Astrocyte of the spinal cord (primary cell): ENCODE measurements around the gene PNLDC1.

ENCODE experiments used
- DNase-seq: peaks from one replicate; pipeline ENCODE4 v3.0.0; 2011; ENCODE audit warnings: low read depth, low spot score
- H3K4me3 ChIP-seq: 2 replicates; pipeline ENCODE4 v1.5.1; 2011; ENCODE audit warnings: low read depth, mild to moderate bottlenecking, low read length, moderate library complexity
- CTCF ChIP-seq: IDR thresholded peaks from 2 replicates; pipeline ENCODE4 v1.5.1; 2012; ENCODE audit warnings: low read depth, mild to moderate bottlenecking, low read length, inconsistent platforms
- in situ Hi-C: cut with HindIII; loops from 2 replicates; pipeline ENCODE4 v1.10.0; 2017; ENCODE audit warnings: low sequenced_read_pairs

The PNLDC1 gene

DNA sequence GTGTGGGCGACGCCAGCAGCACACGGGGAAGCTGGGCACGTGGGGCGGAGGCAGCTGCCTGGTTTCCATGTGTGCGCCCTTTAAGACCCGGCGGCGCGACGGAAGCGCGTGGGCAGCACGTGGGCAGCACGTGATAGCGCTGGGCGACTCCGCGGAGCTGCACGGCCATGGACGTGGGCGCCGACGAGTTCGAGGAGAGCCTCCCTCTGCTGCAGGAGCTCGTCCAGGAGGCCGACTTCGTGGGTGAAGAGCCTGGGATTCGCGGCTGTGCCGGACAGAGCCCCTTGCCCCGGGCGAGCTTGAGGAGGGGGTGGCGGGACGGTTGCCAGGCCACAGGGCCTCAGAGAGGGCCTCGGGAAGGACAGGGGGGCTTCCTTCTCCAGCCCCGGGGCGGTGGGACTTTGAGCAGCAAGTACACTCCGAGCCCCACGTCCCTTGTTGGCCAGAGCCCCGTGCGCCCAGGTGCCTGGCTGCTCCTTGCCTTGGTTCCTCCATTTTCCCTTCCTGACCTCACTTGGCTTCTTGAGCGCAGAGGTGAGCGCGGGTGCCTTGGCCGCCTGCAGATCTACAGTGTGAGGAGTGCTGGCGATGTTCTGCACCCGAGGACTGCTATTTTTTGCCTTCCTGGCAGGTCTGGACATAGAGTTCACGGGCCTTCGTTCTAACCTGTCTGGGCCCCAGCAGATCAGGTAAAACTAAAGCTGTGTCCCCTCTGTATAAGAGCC lies at the start of gene PNLDC1:
PNLDC1 (plus strand) TSS at position 136 of the 725 bp plus-strand sequence; CDS start at position 168, 32 bp downstream.
- TF ChIP-seq CTCF = no peak
- in situ Hi-C loops = no loop called here
- no peak within 1 kb of the TSS for H3K4me3 ChIP-seq
- no peak for DNase-seq

DNA sequence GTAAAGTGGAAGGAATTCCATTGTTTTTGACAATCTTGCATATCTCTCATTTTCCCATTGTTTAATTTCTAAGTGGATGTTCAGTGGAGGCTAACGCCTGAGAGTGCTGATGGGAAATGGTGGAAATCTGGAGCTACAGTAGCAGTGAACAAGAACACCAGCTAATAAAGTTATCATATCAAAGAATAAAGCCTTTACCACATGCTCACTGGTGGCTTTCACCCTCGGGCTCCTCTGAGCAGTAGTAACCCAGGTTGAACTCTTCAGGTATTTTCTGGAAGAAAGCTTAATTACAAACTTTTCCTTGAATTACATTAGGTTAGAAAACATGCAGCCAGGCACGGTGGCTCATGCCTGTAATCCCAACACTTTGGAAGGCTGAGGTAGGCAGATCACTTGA lies 48.6 kb upstream of the PNLDC1 start:
- in situ Hi-C loops = no loop called here
- no peak overlapping the region for H3K4me3 ChIP-seq
- DNase-seq = no peak
- TF ChIP-seq CTCF = no peak

GRCh38 chr6:159753081-159753872 lies 46.8 kb upstream of the PNLDC1 start:
- in situ Hi-C loops = no loop called here
- no peak overlapping the region for H3K4me3 ChIP-seq
- no peak for DNase-seq
- TF ChIP-seq CTCF = no peak

- no peak for TF ChIP-seq CTCF
- no peak overlapping the region for H3K4me3 ChIP-seq
- in situ Hi-C loops = no loop called here
- no peak for DNase-seq
Observed at GRCh38 chr6:159754401-159754800, 45.7 kb upstream of the PNLDC1 start.

- no peak for TF ChIP-seq CTCF
- in situ Hi-C loops = no loop called here
Observed at GRCh38 chr6:159754959-159755914, 44.8 kb upstream of the PNLDC1 start.

GRCh38 chr6:159756508-159756907 lies 43.6 kb upstream of the PNLDC1 start:
- DNase-seq = no peak
- TF ChIP-seq CTCF = no peak
- no peak overlapping the region for H3K4me3 ChIP-seq
- in situ Hi-C loops = no loop called here

More at GRCh38 chr6:159754959-159755914, 44.8 kb upstream of the PNLDC1 start:
- no peak for DNase-seq
- H3K4me3 ChIP-seq = no peak overlapping the region
